IMR-90 (cell line): ENCODE results near the gene PRPS2. TPM values are rescaled to one million over a fixed set of nuclear protein-coding genes. Genes with fewer than 3 reads are reported as not detected.

Source experiments
- ATAC-seq: fragments of 200-7000 bp; cut with Tn5 transposase; 2 replicates; pipeline ENCODE4 v1.9.1; 2020; ENCODE audit warnings: low read depth, mild to moderate bottlenecking, moderate library complexity
- BruUV-seq: library from RNA; stranded (reverse); fragments of 400-500 nt; replicated peaks from 2 replicates; lab custom pipeline; 2021; lab: Mats Ljungman, UMichigan
- CTCF ChIA-PET: fragments of 300-600 bp; formaldehyde crosslinking; extraction: SDS; loops from one replicate; lab custom pipeline; 2021; ENCODE audit warnings: antibody characterized with exemption; lab: Yijun Ruan, JAX
- POLR2A ChIA-PET: fragments of 300-600 bp; sonication (Branson Sonifier 250); formaldehyde crosslinking; loops from one replicate; lab custom pipeline; 2022; ENCODE audit warnings: antibody characterized with exemption; ENCODE audit not compliant: unreplicated experiment; lab: Charles Lee
- DNase-seq: peaks from one replicate; pipeline ENCODE4 v3.0.0; 2013
- H2AFZ ChIP-seq: replicated peaks from 2 replicates; pipeline ENCODE3; 2013; ENCODE audit warnings: low read length, mild to moderate bottlenecking; ENCODE audit not compliant: poor library complexity
- H2AK5ac ChIP-seq: 2 replicates; pipeline ENCODE4 v1.6.1; 2013; ENCODE audit warnings: low read depth, low read length, inconsistent platforms
- H2AK9ac ChIP-seq: replicated peaks from 2 replicates; pipeline ENCODE3; 2013; ENCODE audit warnings: mild to moderate bottlenecking, low read depth, low read length, moderate library complexity; ENCODE audit not compliant: poor library complexity
- H2BK120ac ChIP-seq: 2 replicates; pipeline ENCODE4 v1.6.1; 2013; ENCODE audit warnings: low read depth, low read length, inconsistent platforms
- H2BK15ac ChIP-seq: 3 replicates; pipeline ENCODE4 v1.6.1; 2013; ENCODE audit warnings: low read depth, low read length, inconsistent platforms
- H2BK20ac ChIP-seq: 2 replicates; pipeline ENCODE4 v1.6.1; 2013; ENCODE audit warnings: low read depth, mild to moderate bottlenecking, inconsistent platforms, low read length, moderate library complexity
- H2BK5ac ChIP-seq: 2 replicates; pipeline ENCODE4 v1.6.1; 2013; ENCODE audit warnings: mild to moderate bottlenecking, low read depth, low read length, inconsistent platforms; ENCODE audit not compliant: poor library complexity, severe bottlenecking
- H3K14ac ChIP-seq: replicated peaks from 2 replicates; pipeline ENCODE4 v1.6.1; 2013; ENCODE audit warnings: low read depth, low read length, inconsistent platforms
- H3K18ac ChIP-seq: 2 replicates; pipeline ENCODE4 v1.6.1; 2013; ENCODE audit warnings: low read depth, low read length, control low read depth
- H3K23ac ChIP-seq: 2 replicates; pipeline ENCODE4 v1.6.1; 2013; ENCODE audit warnings: low read depth, low read length, inconsistent platforms
- H3K27ac ChIP-seq: 2 replicates; pipeline ENCODE4 v1.5.1; 2013; ENCODE audit warnings: mild to moderate bottlenecking, control low read depth, low read length; ENCODE audit not compliant: insufficient read depth
- H3K27me3 ChIP-seq: 2 replicates; pipeline ENCODE4 v1.6.1; 2013; ENCODE audit warnings: low read length; ENCODE audit not compliant: control insufficient read depth, insufficient read depth
- H3K36me3 ChIP-seq: 2 replicates; pipeline ENCODE4 v1.6.1; 2013; ENCODE audit warnings: low read length, mixed read lengths; ENCODE audit not compliant: control insufficient read depth, insufficient read depth
- H3K4ac ChIP-seq: 2 replicates; pipeline ENCODE4 v1.6.1; 2013; ENCODE audit warnings: low read depth, low read length, inconsistent platforms
- H3K4me1 ChIP-seq: 2 replicates; pipeline ENCODE4 v1.6.1; 2013; ENCODE audit warnings: low read length, mixed read lengths; ENCODE audit not compliant: control insufficient read depth, insufficient read depth
- H3K4me2 ChIP-seq: 2 replicates; pipeline ENCODE4 v1.6.1; 2013; ENCODE audit warnings: low read depth, mild to moderate bottlenecking, control low read depth, low read length, moderate library complexity
- H3K4me3 ChIP-seq: 2 replicates; pipeline ENCODE4 v1.5.1; 2013; ENCODE audit warnings: low read depth, mild to moderate bottlenecking, control low read depth, low read length, moderate library complexity; ENCODE audit not compliant: insufficient read depth
- H3K56ac ChIP-seq: 2 replicates; pipeline ENCODE4 v1.6.1; 2013; ENCODE audit warnings: low read length, inconsistent platforms; ENCODE audit not compliant: insufficient read depth; ENCODE audit errors: extremely low read depth
- H3K79me1 ChIP-seq, 2 experiments: 2 replicates each; pipeline ENCODE4 v1.6.1; 2013; ENCODE audit warnings: low read length in 2 of 2, inconsistent platforms in 1 of 2, low read depth in 1 of 2
- H3K9ac ChIP-seq: 2 replicates; pipeline ENCODE4 v1.6.1; 2013; ENCODE audit warnings: low read depth, low read length, control low read depth
- H3K9me1 ChIP-seq: 2 replicates; pipeline ENCODE4 v1.6.1; 2013; ENCODE audit warnings: low read length, inconsistent platforms; ENCODE audit not compliant: insufficient read depth
- H3K9me3 ChIP-seq: 2 replicates; pipeline ENCODE4 v1.6.1; 2013; ENCODE audit warnings: low read length; ENCODE audit not compliant: control insufficient read depth, insufficient read depth
- H4K20me1 ChIP-seq: 2 replicates; pipeline ENCODE4 v1.6.1; 2013; ENCODE audit warnings: low read length, inconsistent platforms; ENCODE audit not compliant: insufficient read depth
- H4K5ac ChIP-seq: 2 replicates; pipeline ENCODE4 v1.6.1; 2013; ENCODE audit warnings: mild to moderate bottlenecking, low read depth, low read length, control low read depth
- H4K8ac ChIP-seq, 2 experiments: 2 replicates each; pipeline ENCODE4 v1.6.1; 2013; ENCODE audit warnings: low read depth in 2 of 2, low read length in 2 of 2, control low read depth in 1 of 2, inconsistent platforms in 1 of 2
- H4K91ac ChIP-seq: 2 replicates; pipeline ENCODE4 v1.6.1; 2013; ENCODE audit warnings: low read depth, low read length, inconsistent platforms; ENCODE audit not compliant: insufficient read depth
- CTCF ChIP-seq: conservative IDR thresholded peaks from 2 replicates; pipeline ENCODE4 v1.5.1; 2012; ENCODE audit warnings: mild to moderate bottlenecking, low read depth, low read length, improper control_type of control experiment
- MAFK ChIP-seq: IDR thresholded peaks from 2 replicates; pipeline ENCODE4 v1.6.1; 2012; ENCODE audit warnings: low read depth, low read length, improper control_type of control experiment
- MAZ ChIP-seq: IDR thresholded peaks from 2 replicates; pipeline ENCODE4 v1.6.1; 2012; ENCODE audit warnings: low read depth, mild to moderate bottlenecking, low read length, improper control_type of control experiment, moderate library complexity, borderline replicate concordance
- POLR2A ChIP-seq: IDR thresholded peaks from 2 replicates; pipeline ENCODE4 v1.6.1; 2012; ENCODE audit warnings: mild to moderate bottlenecking, low read depth, low read length
- RCOR1 ChIP-seq: IDR thresholded peaks from 2 replicates; pipeline ENCODE4 v1.6.1; 2012; ENCODE audit warnings: mild to moderate bottlenecking, low read length, improper control_type of control experiment; ENCODE audit not compliant: insufficient replicate concordance
- WGBS, 2 experiments: methylation state at CpG; one replicate each; pipeline versions ENCODE4 v1.1.5 to v1.1.7; 2013; ENCODE audit warnings: missing lambda C conversion rate in 2 of 2; ENCODE audit not compliant: insufficient read length in 1 of 2; ENCODE audit errors: extremely low coverage in 2 of 2; 5-methylcytosine and 5-hydroxymethylcytosine counted together
- dilution Hi-C: fragments of 300-500 bp; cut with HindIII; formaldehyde crosslinking; loops from one replicate; pipeline ENCODE4 v1.14.3; 2018; ENCODE audit warnings: low sequenced_read_pairs; ENCODE audit not compliant: unreplicated experiment
- in situ Hi-C: fragments of 300-500 bp; cut with MboI; formaldehyde crosslinking; loops from 3 replicates; pipeline ENCODE4 v1.14.3; 2019; ENCODE audit warnings: low sequenced_read_pairs, inconsistent platforms, mixed read lengths
- intact Hi-C: fragments of 100-400 bp; cut with micrococcal nuclease; formaldehyde crosslinking; loops from 2 replicates; pipeline ENCODE4 v1.10.0; 2022
- polyA plus RNA-seq, 3 experiments: library from polyadenylated mRNA; depleted of rRNA; stranded (reverse); fragments of >200 nt; gene quantifications; 2 replicates each; pipeline ENCODE4 v1.2.3, GENCODE V29; 2012; ENCODE audit warnings: low replicate concordance in 1 of 3
- total RNA-seq: library from RNA; depleted of rRNA; stranded (reverse); fragments of >200 nt; gene quantifications from 2 replicates; pipeline ENCODE4 v1.2.3, GENCODE V29; 2012

Gene PRPS2
- total and polyA plus RNA-seq, 2 of the 4 experiments (the other 2 are of a cell fraction) = 20.4 to 48.0 TPM

GRCh38 chrX:12819222-12819621, 28.0 kb downstream of the PRPS2 start:
- H3K27ac ChIP-seq = no peak overlapping the region
- DNase-seq (no peak), ATAC-seq (no peak)
- POLR2A ChIA-PET = no interaction called here
- H3K56ac ChIP-seq = no peak overlapping the region
- dilution Hi-C loops (no loop called here), intact Hi-C loops (loop anchor here (10.0 kb wide), 2 partner anchors 826 to 926 kb away; no protein-coding TSS in a partner anchor), in situ Hi-C loops (loop anchor here (25.0 kb wide), 1 partner anchor 668 kb away; no protein-coding TSS in a partner anchor)
- no peaks in the 10 kb centered on the region for H3K27me3 ChIP-seq
- 92% methylated on average over 6 of the region's 9 CpGs; no CpG with 5 or more reads in 1 of the 2 experiments for WGBS, 2 experiments
- no peaks in the 10 kb centered on the region for H3K9me3 ChIP-seq
- H4K20me1 ChIP-seq = no peaks in the 10 kb centered on the region
- no peak overlapping the region for H2BK5ac ChIP-seq
- H2AFZ ChIP-seq = no peak overlapping the region
- no peak overlapping the region for H3K4me3 ChIP-seq
- H3K9me1 ChIP-seq = peaks cover 4% of the 10 kb centered on the region; the same call in 1 of the 2 replicates
- no peak overlapping the region for H4K8ac ChIP-seq
- no peak overlapping the region for H4K5ac ChIP-seq
- H3K79me1 ChIP-seq = no peaks in the 10 kb centered on the region
- no peak overlapping the region for H3K9ac ChIP-seq
- CTCF ChIA-PET = no interaction called here
- no peak overlapping the region for H3K4me2 ChIP-seq
- no TSS peak for BruUV-seq
- H2BK20ac ChIP-seq = no peak overlapping the region
- H2AK5ac ChIP-seq = no peak overlapping the region
- H2BK15ac ChIP-seq = no peak overlapping the region
- H3K18ac ChIP-seq = no peak overlapping the region
- H4K91ac ChIP-seq = no peak overlapping the region
- H3K4me1 ChIP-seq = no peaks in the 10 kb centered on the region
- H2AK9ac ChIP-seq = peak overlapping the region; percentile 39
- no peak for TF ChIP-seq MAFK
- no peak for TF ChIP-seq CTCF
- no peak for TF ChIP-seq MAZ
- TF ChIP-seq RCOR1 = no peak
- no peak for TF ChIP-seq POLR2A
- H3K23ac ChIP-seq = no peak overlapping the region
- H3K4ac ChIP-seq = no peak overlapping the region
- H2BK120ac ChIP-seq = no peak overlapping the region
- H3K36me3 ChIP-seq = peaks cover 6% of the 10 kb centered on the region
- no peak overlapping the region for H3K14ac ChIP-seq
